Epithelial cell of prostate (primary cell): ENCODE measurements around the gene CTDNEP1.
"Not testable (repeated sequence)": the region's sequence is repeated elsewhere in the genome, so short reads cannot be mapped to it uniquely, and the experiment has no call there.

ENCODE experiments used
- DNase-seq: peaks from one replicate; pipeline ENCODE4 v3.0.0-alpha.2; 2011; ENCODE audit warnings: low read depth, low spot score
- H3K27ac ChIP-seq: fragments of 450-650 bp; 2 replicates; pipeline ENCODE4 v1.5.1; 2017; ENCODE audit warnings: mild to moderate bottlenecking

Gene CTDNEP1

DNA sequence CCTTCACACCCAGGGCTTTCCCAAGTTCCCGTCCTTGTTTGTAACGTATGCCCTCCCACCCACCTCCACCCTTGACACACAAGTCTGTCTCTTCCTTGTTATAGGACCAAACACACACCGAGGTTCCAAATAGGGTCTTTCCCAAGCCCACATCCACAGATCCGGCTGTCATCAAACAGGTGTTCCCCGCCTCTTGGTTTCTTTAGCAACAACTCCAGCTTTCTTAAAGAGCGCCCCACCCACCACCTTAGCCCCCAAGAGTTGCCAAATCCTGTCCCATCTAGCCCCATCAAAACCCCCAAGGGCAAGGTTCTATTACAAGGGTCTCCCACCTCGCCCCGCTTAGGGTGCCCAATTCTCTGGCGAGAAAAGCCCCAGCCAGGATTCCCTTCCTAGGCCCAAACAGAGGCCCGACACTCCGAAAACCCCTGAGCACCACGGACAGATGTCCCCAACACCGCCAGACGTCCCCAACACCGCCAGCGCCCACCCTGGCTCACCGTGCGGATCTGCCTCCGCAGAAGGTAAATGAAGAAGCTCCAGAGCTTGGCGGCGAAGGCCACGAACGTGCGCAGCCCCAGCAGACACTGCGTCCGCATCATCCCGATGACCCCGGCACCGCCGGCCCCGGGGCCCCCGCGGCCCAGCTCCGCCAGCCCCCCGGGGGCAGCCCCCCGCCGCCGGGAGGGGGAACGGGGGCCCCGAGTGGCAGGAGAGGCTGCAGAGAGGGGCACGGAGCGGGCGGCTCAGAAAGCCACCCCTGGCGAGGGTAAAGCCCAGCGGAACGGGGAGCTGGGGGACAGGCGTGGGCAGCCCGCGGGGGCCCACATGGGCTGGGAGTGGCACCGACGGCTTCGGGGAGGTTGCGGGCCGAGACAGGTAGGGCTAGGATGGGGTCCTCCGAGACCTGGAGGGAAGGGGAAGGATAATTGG lies 573 bp downstream of the CTDNEP1 start:
- peak overlapping the region; percentile 98 for H3K27ac ChIP-seq
- DNase-seq, result no peak

- H3K27ac ChIP-seq, result no peak overlapping the region
- DNase-seq, result no peak
These were observed 1.7 kb downstream of the CTDNEP1 start for GRCh38 chr17:7249830-7250229.

DNA sequence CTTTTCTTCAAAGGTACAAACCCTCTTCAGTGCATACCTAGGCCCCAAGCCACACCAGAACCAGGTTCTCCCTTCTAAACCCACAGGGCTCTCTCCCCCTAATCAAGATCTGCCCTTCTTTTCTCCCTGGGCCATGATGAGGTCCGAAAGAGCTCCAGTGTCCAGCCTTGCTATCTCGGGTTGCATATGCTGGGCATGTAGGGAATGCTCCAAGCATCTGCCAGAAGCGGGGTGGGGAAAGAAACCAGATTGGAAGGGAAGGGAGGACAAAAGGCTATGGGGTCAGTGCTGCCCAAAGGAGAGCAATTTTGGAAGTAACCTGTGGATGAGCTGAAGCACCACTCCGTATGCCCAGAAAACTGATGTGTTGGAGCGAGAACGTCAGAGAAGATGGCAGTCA lies 2.3 kb downstream of the CTDNEP1 start:
- no peak overlapping the region for H3K27ac ChIP-seq
- DNase-seq, result no peak

- no peak overlapping the region for H3K27ac ChIP-seq
- no peak for DNase-seq
These were observed 2.7 kb downstream of the CTDNEP1 start for GRCh38 chr17:7248796-7249195.

DNA sequence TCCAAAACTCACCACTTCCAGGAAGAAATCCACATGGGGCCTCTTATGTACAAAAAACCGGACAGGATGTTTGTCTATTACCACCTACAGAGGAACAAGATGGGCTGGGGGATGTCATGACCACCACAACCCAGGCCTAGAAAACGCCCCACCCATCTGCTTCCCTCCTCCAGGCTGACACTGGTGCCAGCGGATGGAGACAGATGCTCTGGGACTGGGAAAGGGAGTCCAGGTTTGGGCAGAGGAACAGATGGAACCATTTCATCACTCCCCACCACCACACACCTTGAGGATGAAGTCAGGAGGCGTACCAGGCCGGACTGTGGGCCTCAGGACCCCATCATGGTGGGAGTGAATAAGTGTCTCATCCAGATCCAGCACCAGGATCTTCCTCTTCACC lies 4.8 kb downstream of the CTDNEP1 start:
- H3K27ac ChIP-seq, result no peak overlapping the region
- no peak for DNase-seq

- peak overlapping the region; percentile 98 for H3K27ac ChIP-seq
These were observed 7.7 kb downstream of the CTDNEP1 start for GRCh38 chr17:7243838-7244237.

GRCh38 chr17:7243453-7243729 lies 8.1 kb downstream of the CTDNEP1 start:
- peak overlapping the region; percentile 98 for H3K27ac ChIP-seq
- no peak for DNase-seq

More at GRCh38 chr17:7243838-7244237, 7.7 kb downstream of the CTDNEP1 start:
- DNase-seq, result not testable (repeated sequence)

DNA sequence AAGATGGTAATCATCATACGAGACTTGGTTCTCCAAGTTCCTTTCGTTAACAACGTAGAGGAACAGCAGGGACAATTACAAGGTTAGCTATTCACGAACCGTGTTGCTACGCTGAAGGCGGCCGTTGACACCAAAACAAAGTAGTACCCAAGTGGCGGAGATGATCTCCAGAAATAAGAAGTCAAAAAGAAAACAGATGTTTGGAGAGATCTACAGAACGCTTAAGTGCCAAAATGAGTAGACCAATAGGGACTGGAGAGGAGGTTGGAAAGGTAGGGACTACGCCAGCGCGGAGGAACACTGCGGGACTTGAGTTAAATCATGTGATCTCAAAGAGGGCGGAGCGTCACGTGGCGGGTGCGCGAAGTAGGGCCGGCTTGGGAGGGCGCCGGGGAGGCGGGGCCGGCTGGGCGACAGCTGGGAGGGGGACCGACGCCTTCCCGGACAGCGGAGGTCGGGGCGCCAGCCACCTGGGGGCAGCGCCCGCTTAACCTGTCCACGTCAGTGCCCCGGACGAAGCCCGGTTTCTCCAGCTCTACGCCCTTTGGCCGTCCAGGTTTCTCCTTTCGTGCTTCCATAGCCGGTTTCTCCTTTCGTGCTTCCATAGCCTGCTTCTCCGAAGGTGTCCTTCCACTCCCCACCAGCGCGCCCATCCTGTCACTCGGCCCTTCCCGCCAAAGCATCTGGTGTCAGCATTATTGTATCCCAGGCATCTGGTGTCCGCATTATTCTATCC lies 8.6 kb downstream of the CTDNEP1 start:
- H3K27ac ChIP-seq, result peak overlapping the region; percentile 98
- DNase-seq, result peak; percentile 80

- peak; percentile 60 for DNase-seq
- H3K27ac ChIP-seq, result peak within 1 kb of the TSS; percentile 98
These were observed 9.5 kb downstream of the CTDNEP1 start, which contains the start of gene GABARAP for GRCh38 chr17:7241783-7242716. GABARAP (minus strand) TSS chr17:7242449; CDS start chr17:7242330, 119 bp downstream.

- DNase-seq, result no peak
These were observed 10.3 kb downstream of the CTDNEP1 start for GRCh38 chr17:7241090-7241733.

DNA sequence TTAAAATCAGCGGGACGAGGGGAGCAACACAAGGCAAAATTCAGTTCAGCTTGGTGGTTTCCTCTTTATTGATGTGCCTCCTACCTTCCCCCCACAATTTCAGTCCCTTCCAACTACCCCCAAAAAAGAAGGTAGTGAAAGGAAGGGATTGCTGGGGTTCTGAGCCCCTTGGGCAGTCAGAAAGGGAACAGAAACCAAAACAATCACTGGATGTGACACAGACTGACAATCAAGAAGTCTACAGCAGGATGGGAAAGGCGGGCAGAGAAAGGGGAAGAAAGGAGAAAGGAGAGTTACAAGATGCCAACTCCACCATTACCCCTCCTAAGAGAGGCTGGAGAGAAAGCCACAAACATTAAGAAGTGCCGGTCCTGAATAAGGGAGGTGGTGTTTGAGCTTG lies 11.2 kb downstream of the CTDNEP1 start:
- no peak for DNase-seq
- H3K27ac ChIP-seq, result peak overlapping the region; percentile 98

More at GRCh38 chr17:7241090-7241733, 10.3 kb downstream of the CTDNEP1 start:
- H3K27ac ChIP-seq, result peak overlapping the region; percentile 98

DNA sequence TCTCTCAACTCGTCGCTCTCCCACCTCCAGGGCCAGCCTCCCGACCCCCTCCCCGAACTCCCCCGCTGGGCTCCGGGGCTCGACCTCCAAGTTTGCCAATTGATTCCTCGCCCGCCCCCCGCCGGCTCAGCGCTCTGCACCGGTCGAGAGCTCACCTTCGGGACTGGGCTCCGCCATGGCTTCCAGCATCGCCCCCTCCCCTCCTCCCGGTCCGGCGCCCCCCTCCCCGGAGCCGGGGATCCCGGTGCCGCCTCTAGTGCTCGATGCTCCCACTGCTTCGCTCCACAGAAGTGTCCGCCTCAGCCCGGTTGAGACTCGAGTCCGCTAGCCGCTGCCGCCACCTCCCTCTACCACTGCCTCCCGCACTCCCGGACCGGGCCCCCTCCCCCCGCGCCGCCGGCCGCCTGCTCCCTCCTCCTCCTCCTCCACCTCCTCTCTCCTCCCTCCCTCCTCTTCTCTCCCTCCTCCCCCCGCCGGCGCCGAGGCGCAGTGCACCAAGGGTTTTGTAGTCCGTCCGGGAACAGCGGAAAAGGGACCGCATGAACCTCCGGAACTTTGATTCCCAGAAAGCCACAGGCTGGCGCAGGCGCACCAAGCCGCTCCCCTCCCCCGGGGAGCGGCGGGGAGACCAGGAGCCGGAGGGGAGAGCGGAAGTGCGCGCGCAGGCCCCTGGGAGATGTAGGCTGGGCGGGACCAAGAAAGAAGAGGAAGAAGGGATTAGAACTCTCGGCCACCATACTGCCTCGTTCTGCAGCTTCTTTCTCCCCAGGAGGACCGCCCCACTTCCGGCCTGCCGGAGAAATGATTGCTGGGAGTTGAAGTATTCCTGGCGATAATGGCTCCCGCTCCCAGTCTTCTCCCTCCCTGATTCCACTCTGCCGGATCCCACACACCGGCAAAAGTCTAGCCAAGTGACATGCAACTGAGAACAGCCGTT lies 12.2 kb downstream of the CTDNEP1 start, which contains the start of gene PHF23:
PHF23 (minus strand) TSS at position 367 of the 937 bp plus-strand sequence; CDS start at position 189, 178 bp downstream.
- peak within 1 kb of the TSS; percentile 98 for H3K27ac ChIP-seq
- DNase-seq, result peak; percentile 97

GRCh38 chr17:7238420-7239090 lies 13.0 kb downstream of the CTDNEP1 start:
- H3K27ac ChIP-seq, result peak overlapping the region; percentile 89
- DNase-seq, result no peak

- H3K27ac ChIP-seq, result peak overlapping the region; percentile 89
- DNase-seq, result no peak
These were observed 13.6 kb downstream of the CTDNEP1 start for GRCh38 chr17:7237761-7238419.

- peak overlapping the region; percentile 89 for H3K27ac ChIP-seq
- DNase-seq, result no peak
These were observed 14.2 kb downstream of the CTDNEP1 start for GRCh38 chr17:7237266-7237760.

GRCh38 chr17:7236808-7237207 lies 14.7 kb downstream of the CTDNEP1 start:
- DNase-seq, result no peak
- peak overlapping the region; percentile 89 for H3K27ac ChIP-seq
